ENCODE data around the gene LRRC61.
A peak's percentile ranks its signal among the peaks of the same experiment; 100 is the strongest.

LRRC61 gene

GRCh38 chr7:150357771-150358427 lies 34.7 kb downstream of the LRRC61 start:
- no peak for DNase-seq

GRCh38 chr7:150358433-150358832 lies 35.3 kb downstream of the LRRC61 start:
- DNase-seq, result no peak

GRCh38 chr7:150358988-150359621 lies 36.0 kb downstream of the LRRC61 start:
- no peak for DNase-seq

DNA sequence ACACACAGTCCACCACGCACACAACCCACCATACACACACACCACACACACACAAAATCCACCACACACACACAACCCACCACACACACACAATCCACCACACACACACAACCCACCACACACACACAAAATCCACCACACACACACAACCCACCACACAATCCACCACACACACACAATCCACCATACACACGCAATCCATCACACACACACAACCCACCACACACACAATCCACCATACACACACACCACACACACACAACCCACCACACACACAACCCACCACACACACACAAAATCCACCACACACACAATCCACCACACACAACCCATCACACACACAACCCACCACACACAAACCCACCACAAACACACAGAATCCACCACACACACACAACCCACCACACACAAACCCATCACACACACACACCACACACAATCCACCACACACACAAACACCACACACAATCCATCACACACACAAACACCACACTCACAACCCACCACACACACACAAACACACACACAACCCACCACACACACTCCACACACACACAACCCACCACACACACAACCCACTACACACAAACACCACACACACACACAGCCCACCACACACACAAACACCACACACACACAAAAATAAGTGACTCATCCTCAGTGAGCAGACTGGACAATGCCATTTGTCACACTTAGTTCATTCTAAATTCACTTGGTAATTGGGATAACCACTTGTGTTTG lies 36.6 kb downstream of the LRRC61 start:
- no peak for DNase-seq

- DNase-seq, result no peak
Observed at GRCh38 chr7:150360363-150361058, 37.4 kb downstream of the LRRC61 start.

DNA sequence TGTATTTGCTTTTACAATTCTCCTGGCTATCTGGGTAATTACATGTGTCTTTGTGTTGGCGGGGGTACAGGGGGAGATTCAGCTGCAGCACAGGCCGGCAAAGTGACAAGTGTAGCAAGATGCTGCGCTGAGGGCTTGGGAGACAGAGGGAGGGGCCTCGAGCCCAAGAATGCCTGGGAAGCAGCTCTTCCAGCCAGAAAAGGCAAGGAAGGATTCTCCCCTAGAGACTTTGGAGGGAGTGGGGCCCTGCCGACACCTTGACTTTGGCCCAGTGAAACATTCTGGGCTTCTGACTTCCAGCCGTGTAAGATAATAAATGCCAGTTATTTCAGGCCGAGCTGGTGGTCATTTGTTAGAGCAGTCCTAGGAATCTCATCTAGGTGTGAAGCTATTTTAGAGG lies 38.2 kb downstream of the LRRC61 start:
- DNase-seq, result no peak

DNA sequence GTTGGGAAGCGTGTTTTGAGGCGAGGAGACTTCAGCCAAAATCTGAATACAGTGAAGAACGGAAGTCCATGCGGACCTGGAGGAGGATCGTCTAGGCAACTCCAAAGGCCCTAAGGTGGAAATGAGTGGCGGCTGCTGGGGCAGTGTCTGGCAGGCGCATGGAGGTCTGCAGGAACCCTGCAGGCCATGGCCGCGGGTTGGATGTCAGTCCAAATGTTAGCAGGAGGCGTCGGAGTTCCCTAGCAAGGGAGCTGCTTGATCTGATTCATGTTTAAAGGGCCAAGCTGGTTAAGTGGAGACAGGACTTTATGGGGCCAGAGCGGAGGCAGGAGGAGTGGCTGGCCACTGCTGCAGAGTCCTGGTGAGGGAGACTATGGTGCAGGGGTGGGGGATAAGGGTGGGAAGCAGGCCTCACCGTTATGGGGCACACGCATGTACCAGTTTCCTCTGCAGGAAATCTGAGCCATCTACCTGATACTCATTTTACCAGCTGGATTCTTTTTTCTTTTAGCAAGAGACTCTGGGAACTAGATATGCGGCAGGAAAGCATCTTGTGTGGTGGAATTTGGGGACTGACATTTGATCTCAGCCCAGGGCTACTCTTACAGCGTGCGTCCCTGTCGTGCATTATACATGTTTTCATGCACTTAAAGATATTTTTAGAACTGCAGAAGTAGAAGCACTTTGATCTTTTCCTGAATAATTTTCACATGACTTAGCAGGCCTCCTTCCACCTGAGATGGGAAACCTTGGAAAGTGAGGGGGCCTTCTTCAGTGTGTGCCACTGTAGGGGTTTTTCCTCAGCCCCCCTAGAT lies 38.9 kb downstream of the LRRC61 start:
- DNase-seq, result no peak

DNA sequence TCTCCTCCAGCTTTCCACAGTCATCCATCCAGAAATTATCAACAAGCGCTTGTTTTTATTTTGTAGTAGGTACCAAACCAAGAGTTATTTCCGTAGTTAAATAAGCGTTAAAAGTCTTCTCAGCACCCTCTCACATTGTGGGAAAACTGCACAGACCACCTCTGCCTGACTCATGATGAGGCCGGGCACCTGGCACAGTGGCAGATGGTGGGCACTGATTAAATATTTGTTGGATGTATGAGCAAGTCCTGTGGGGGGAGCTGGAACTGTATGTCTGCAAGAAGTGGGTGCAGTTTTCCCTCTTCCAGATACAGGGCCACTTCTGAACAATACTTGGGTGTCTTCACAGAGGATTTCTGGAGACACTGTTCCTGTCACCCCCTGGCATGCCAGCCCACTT lies 40.2 kb downstream of the LRRC61 start:
- DNase-seq, result no peak

- DNase-seq, result no peak
Observed at GRCh38 chr7:150363872-150364271, 40.7 kb downstream of the LRRC61 start.

DNA sequence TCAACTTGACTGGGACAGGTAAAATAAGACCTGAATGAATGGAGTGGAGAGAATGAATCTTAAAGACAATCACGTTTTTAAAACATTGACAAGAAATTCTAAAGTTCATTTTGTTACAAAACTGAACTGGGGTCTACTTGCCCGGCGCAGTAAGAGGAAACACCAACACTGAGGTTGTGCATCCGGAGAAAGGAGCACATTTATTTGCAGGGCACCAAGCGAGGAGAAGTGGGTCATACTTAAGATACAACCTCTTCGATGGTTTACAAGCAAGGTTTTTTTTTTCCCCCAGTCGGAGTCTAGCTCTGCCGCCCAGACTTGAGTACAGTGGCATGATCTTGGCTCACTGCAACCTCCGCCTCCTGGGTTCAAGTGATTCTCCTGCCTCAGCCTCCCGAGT lies 42.0 kb downstream of the LRRC61 start:
- no peak for DNase-seq

DNA sequence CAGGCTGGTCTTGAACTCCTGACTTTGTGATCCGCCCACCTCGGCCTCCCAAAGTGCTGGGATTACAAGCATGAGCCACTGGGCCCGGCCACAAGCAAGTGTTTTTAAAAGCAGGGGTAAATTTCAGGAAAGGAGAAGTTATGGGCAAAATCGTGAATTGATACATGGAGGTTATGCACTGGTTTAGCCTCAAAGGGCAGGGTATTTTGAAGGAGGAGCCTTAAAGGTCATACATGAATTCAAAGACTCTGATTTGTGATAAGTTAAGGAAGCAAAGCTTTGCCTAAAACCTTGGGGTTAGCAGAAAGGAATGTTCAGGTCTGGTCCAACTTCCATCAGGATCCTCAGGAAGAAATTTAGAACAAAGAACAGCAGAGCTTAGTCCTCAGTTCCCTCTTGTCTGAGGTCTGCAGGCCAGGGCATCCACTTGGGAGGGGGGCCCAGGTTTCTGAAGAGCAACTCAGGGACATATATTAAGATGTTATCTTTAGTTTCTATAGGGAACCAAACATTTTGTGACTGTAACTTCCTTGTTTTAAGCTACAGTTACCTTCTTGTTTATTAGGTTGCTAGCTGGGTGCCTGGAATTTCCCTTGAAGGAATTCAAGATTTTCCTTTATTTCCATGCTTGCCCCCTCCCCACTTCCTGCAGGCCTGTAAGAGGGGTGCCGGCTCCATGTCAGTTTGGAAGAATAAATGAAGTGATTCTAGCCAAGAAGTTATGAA lies 42.7 kb downstream of the LRRC61 start:
- no peak for DNase-seq

GRCh38 chr7:150367677-150368095 lies 44.5 kb downstream of the LRRC61 start:
- peak in 1 of 2 donors; percentile 47 for DNase-seq

- peak; percentile 78 to 87 for DNase-seq
Observed at GRCh38 chr7:150368096-150368883, 45.1 kb downstream of the LRRC61 start, which contains the start of gene REPIN1. Gene REPIN1 (plus strand): TSS chr7:150368822. CDS start chr7:150369712, 890 bp downstream.

DNA sequence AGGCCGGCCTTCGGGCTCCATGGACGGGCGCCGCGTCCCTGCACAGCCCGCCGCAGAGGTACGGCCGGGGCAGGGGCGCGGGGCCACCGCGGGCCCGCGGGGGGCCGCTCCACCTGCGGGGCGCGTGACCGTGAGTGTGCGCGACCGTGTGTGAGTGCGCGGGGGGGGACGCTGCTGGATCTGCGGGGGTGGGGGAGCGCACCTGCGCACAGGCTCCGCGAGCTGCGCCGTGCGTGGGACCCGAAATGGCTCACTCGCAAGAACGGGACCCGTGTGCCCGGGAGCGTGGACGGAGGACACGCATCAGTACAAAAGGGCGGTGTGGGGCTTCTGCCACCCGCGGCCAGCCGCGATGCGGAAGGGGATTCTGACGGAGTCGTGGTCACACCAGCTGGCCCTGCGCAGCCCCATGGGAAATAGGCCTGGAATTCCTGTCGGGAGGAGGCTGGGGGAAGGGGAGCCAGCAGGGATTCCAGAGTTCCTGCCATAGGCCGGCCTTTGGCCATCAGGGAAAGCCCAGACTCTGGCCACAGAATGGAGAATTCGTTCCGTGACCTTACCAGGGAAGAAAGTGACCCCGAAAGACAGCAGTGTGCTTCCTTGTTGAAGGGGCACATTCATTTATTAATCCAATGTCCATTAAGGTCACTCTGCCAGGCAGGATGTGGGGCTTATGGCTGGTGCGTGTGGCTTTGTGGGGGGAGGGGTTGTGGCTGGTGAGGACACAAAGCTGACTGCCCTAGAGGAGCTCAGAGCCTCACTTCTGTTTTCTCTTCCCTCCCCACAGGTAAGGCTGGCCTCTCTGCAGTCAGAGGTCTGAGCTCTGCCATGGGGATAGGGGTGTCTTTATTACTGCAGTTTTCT lies 46.0 kb downstream of the LRRC61 start:
- peak in 1 of 2 donors; percentile 51 for DNase-seq

- DNase-seq, result no peak
Observed at GRCh38 chr7:150369748-150370501, 46.8 kb downstream of the LRRC61 start.

- no peak for DNase-seq
Observed at GRCh38 chr7:150370612-150371071, 47.5 kb downstream of the LRRC61 start.

- no peak for DNase-seq
Observed at GRCh38 chr7:150371131-150371995, 48.2 kb downstream of the LRRC61 start.

DNA sequence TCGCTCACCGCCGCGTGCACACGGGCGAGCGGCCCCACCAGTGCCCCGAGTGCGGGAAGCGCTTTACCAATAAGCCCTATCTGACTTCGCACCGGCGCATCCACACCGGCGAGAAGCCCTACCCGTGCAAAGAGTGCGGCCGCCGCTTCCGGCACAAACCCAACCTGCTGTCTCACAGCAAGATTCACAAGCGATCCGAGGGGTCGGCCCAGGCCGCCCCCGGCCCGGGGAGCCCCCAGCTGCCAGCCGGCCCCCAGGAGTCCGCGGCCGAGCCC lies 48.8 kb downstream of the LRRC61 start:
- no peak for DNase-seq
